A549 treated with CORT108297 at 1 μM for 4 hours (cell line): Measurements from ENCODE around the gene EREG. TPM values are rescaled to one million over a fixed set of nuclear protein-coding genes. Genes with fewer than 3 reads are reported as not detected.

Experiments
- total RNA-seq: library from RNA; stranded (reverse); fragments of 200-300 nt; extraction: Qiagen RNA extraction; gene quantifications from 5 replicates; pipeline ENCODE4 v1.2.3, GENCODE V29; 2022

EREG gene, protein sequence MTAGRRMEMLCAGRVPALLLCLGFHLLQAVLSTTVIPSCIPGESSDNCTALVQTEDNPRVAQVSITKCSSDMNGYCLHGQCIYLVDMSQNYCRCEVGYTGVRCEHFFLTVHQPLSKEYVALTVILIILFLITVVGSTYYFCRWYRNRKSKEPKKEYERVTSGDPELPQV
- total RNA-seq: 26.8 to 48.1 TPM (median 38.4 TPM) in 5 replicates

DNA sequence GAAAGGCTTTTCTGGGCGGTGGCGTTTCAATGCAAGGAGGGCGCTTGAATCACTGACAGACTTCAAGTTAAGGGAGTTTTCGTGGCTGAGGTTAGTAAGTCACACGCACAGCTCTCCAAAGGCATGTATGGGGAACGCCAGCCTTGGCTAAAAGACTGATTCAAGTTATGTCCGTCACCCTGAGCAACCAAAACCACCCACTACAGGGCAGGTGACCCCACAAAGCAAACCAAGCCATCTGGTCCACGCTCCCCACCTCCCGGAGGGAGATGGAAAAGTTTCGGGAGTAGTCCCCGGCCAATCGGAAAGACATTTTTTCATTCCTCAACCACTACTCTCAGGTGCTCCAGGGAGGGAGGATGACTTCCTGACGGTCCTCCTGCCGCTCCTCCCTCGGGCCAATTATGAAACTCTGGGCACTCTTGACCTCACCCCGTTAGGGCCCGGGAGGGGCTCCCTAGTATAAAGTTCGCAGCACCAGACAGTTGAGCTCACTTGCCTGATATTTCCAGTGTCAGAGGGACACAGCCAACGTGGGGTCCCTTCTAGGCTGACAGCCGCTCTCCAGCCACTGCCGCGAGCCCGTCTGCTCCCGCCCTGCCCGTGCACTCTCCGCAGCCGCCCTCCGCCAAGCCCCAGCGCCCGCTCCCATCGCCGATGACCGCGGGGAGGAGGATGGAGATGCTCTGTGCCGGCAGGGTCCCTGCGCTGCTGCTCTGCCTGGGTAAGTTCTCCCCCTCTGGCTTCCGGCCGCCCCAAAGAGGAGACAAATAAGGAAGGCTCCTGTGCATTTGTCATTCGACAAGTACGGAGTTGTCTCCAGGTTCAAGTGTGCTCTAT is at the start of gene EREG:
TSS of gene EREG (plus strand) at position 494 of the 840 bp plus-strand sequence. CDS start at position 658, 164 bp downstream.

Other genes with a start within 250 kb of the EREG start
- gene MTHFD2L, start 207.0 kb upstream of the EREG start, total RNA-seq: 8.4 to 11.2 TPM (median 10.4 TPM) in 5 replicates
- 0.07 to 0.27 TPM in 2 of 5 replicates, not detected in the others for gene EPGN, start 56.7 kb upstream of the EREG start, total RNA-seq
- gene AREG, start 80.0 kb downstream of the EREG start, total RNA-seq: 55.0 to 73.0 TPM (median 66.7 TPM) in 5 replicates